ENCODE measurements around the gene STARD10. TPM values are rescaled to one million over a fixed set of nuclear protein-coding genes. Genes with fewer than 3 reads are reported as not detected.

STARD10 gene
- total and polyA plus RNA-seq, 10 donors, result 19.7 to 46.7 (median 27.9) TPM

GRCh38 chr11:72818971-72819370, 25.1 kb upstream of the STARD10 start:
- H3K27me3 ChIP-seq (replicated peaks in 1 of 7), result no peaks in the 10 kb centered on the region
- H3K4me1 ChIP-seq, result peaks cover 13 to 82% (median 56%) of the 10 kb centered on the region in 6 donors
- H3K9me3 ChIP-seq, result no peaks in the 10 kb centered on the region
- intact Hi-C loops (cut with DNase I; ENCODE audit: low total_unique reads), result no loop called here
- H3K4me3 ChIP-seq, result no peak overlapping the region
- H3K27ac ChIP-seq, result peak overlapping the region in 1 of 8 donors; percentile 99
- WGBS, 5 donors, result 77 to 88% (median 85%) methylated on average over 4 of the region's 4 CpGs
- no peak for TF ChIP-seq CTCF (IDR thresholded peaks at IDR 0.05 in 8 of 11, conservative IDR thresholded peaks at IDR 0.05 in 3 of 11)
- no peak for TF ChIP-seq POLR2A (IDR thresholded peaks at IDR 0.05)
- no peak for TF ChIP-seq POLR2AphosphoS5 (IDR thresholded peaks at IDR 0.05)
- no peak for DNase-seq
- H3K36me3 ChIP-seq, result peaks cover 0 to 78% (median 68%) of the 10 kb centered on the region in 6 donors

GRCh38 chr11:72817966-72818365, 24.1 kb upstream of the STARD10 start:
- WGBS, 5 donors, result 89 to 97% (median 93%) methylated on average over 4 of the region's 4 CpGs
- TF ChIP-seq POLR2AphosphoS5 (IDR thresholded peaks at IDR 0.05) (no peak), CTCF (IDR thresholded peaks at IDR 0.05 in 8 of 11, conservative IDR thresholded peaks at IDR 0.05 in 3 of 11) (no peak), POLR2A (IDR thresholded peaks at IDR 0.05) (no peak)
- Histone ChIP-seq H3K9me3 (no peaks in the 10 kb centered on the region), H3K4me1 (peaks cover 17 to 85% (median 64%) of the 10 kb centered on the region in 6 donors), H3K27me3 (replicated peaks in 1 of 7) (no peaks in the 10 kb centered on the region), H3K36me3 (peaks cover 0 to 68% (median 58%) of the 10 kb centered on the region in 6 donors), H3K27ac (peak overlapping the region in 3 of 8 donors; percentile 98 to 99 (median 99)), H3K4me3 (no peak overlapping the region)
- intact Hi-C loops (cut with DNase I; ENCODE audit: low total_unique reads), result no loop called here
- DNase-seq, result no peak

GRCh38 chr11:72816404-72816990, 22.6 kb upstream of the STARD10 start:
- intact Hi-C loops (cut with DNase I; ENCODE audit: low total_unique reads), result no loop called here
- Histone ChIP-seq H3K27me3 (replicated peaks in 1 of 7) (no peaks in the 10 kb centered on the region), H3K4me3 (peak overlapping the region; percentile 72 to 99 (median 92)), H3K36me3 (peaks cover 0 to 53% (median 44%) of the 10 kb centered on the region in 6 donors), H3K27ac (peak overlapping the region; percentile 98 to 99 (median 98)), H3K4me1 (peaks cover 27 to 85% (median 64%) of the 10 kb centered on the region in 6 donors), H3K9me3 (no peaks in the 10 kb centered on the region)
- TF ChIP-seq POLR2AphosphoS5 (IDR thresholded peaks at IDR 0.05) (no peak), POLR2A (IDR thresholded peaks at IDR 0.05) (no peak), CTCF (IDR thresholded peaks at IDR 0.05 in 8 of 11, conservative IDR thresholded peaks at IDR 0.05 in 3 of 11) (no peak)
- DNase-seq, result peak; percentile 83
- 38 to 52% (median 45%) methylated on average over 6 to 7 of the region's 7 CpGs for WGBS, 5 donors

- 0 to 15% (median 3%) methylated on average over 3 to 13 of the region's 13 CpGs for WGBS, 5 donors
- DNase-seq, result no peak
Measured at GRCh38 chr11:72815110-72815618, 21.3 kb upstream of the STARD10 start.

More at GRCh38 chr11:72815110-72815618, 21.3 kb upstream of the STARD10 start:
- intact Hi-C loops (cut with DNase I; ENCODE audit: low total_unique reads), result no loop called here
- TF ChIP-seq POLR2A (IDR thresholded peaks at IDR 0.05), result no peak
- TF ChIP-seq CTCF (IDR thresholded peaks at IDR 0.05 in 8 of 11, conservative IDR thresholded peaks at IDR 0.05 in 3 of 11), result no peak
- no peak for TF ChIP-seq POLR2AphosphoS5 (IDR thresholded peaks at IDR 0.05)
- Histone ChIP-seq H3K36me3 (peaks cover 0 to 44% (median 32%) of the 10 kb centered on the region in 6 donors), H3K27ac (peak overlapping the region; percentile 98 to 99 (median 98)), H3K4me3 (peak overlapping the region; percentile 72 to 99 (median 92)), H3K4me1 (peaks cover 27 to 85% (median 58%) of the 10 kb centered on the region in 6 donors), H3K27me3 (replicated peaks in 1 of 7) (no peaks in the 10 kb centered on the region), H3K9me3 (no peaks in the 10 kb centered on the region)

Data from spleen (tissue), 11 donors.